ENCODE data around the gene IMP3. TPM values are rescaled to one million over a fixed set of nuclear protein-coding genes. Genes with fewer than 3 reads are reported as not detected.
A peak's percentile ranks its signal among the peaks of the same experiment; 100 is the strongest.

IMP3 gene
- total RNA-seq, 1 experiment from 2014 or later: 56.0 TPM

DNA sequence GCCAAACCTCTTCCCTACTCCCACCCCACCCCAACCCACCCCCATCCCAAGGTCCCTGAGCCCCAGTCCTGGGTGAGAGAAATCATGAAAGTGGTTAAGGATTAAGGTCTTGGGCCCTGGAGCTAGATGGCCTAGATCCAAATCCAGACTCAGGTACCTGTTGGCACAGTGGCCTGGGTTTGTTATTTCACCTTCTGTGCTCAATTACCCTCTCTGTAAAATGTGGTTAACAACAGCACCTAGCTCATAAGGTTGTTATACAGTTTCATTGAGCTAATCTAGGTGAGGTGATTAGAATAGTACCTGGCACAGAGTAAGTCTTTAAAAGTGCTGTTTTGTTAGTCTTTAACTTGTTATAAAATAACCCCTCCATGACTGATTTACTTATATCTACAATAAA is 8.1 kb downstream of the IMP3 start:
- Histone ChIP-seq H3K36me3 (ENCODE audit: control insufficient read depth, insufficient read depth, low read length) (no peaks in the 10 kb centered on the region), H3K27ac (ENCODE audit: low read length) (no peak overlapping the region), H3K4me3 (ENCODE audit: low read depth in 2 of 2, low read length in 2 of 2) (no peak overlapping the region), H3K4me1 (ENCODE audit: control insufficient read depth, insufficient read depth, low read length) (peaks cover 9% of the 10 kb centered on the region), H3K9me3 (ENCODE audit: control insufficient read depth, insufficient read depth, low read depth, low read length) (no peaks in the 10 kb centered on the region), H3K27me3 (ENCODE audit: control insufficient read depth, insufficient read depth, low read length) (no peaks in the 10 kb centered on the region)
- no peak for ATAC-seq
- ChIA-PET CTCF (no interaction called here), POLR2A (interaction anchor here (0.7 kb wide), 1 partner anchor 16 kb away, joined by 3 read pairs; the partner anchor contains the start of gene SNX33)
- no peak for DNase-seq (ENCODE audit: low read depth, low spot score)
- TF ChIP-seq SIN3A (IDR thresholded peaks at IDR 0.05; ENCODE audit: borderline replicate concordance, insufficient read depth, low read depth, low read length): no peak
- no peak for TF ChIP-seq POLR2AphosphoS5 (IDR thresholded peaks at IDR 0.05; ENCODE audit: low read depth, low read length)
- TF ChIP-seq TCF7L2 (IDR thresholded peaks at IDR 0.05; ENCODE audit: low read depth, low read length): no peak
- TF ChIP-seq CTCF (IDR thresholded peaks at IDR 0.05): no peak
- no peak for TF ChIP-seq REST (IDR thresholded peaks at IDR 0.05; ENCODE audit: insufficient read depth in 1 of 2, low read depth in 2 of 2, low read length in 1 of 2)
- no TSS peak for BruUV-seq (replicated peaks)
- intact Hi-C loops (cut with micrococcal nuclease; ENCODE audit: unreplicated experiment): no loop called here
- in situ Hi-C loops (cut with HindIII; ENCODE audit: low pct_unique_long_range_greater_than_20kb, low sequenced_read_pairs): no loop called here

DNA sequence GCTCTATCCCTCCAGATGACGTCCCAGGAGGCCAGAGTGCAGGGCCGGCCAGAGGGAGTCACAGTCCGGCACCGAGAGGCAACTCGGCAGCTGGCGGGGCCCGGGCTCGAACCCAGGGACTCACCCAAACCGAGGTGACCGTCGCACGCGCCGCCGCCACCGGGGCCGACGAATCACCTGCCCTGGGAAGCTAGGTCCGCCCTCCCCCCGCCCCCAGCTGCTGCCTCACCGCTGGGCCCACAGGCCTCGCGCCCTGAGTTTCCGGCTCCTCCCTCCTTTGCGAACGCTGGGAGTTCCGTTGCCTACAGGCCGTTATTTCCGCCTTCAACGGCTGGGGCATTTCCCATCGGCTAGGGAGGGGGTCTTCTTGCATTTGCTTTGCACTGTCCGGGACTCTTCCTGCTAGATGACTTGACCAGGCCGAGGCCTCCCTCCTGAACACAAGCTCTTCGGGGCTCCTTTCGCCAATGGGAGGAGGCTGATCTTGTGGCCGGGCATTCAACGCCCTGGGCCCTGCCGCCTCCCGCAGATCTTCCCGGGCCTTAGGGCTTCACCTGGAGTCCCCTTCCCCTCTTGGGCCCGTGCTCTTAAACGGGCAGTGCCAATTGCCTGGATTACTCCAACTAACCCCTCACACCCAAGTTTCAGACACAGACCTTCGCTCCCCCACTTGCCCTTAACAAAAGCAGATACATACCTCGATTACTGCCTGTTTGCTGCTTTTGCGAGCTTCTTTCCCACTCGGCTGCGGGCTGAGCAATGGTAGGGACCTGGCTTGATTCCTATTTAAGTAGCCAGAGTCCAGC is 14.3 kb downstream of the IMP3 start, which contains the start of gene SNUPN:
Gene SNUPN (minus strand): TSS at position 184 of the 806 bp plus-strand sequence. CDS start 4,674 bp downstream, outside the sequence.
- Histone ChIP-seq H3K27me3 (ENCODE audit: control insufficient read depth, insufficient read depth, low read length) (no peaks in the 10 kb centered on the region), H3K4me3 (ENCODE audit: low read depth in 2 of 2, low read length in 2 of 2) (peak within 1 kb of the TSS; percentile 86 to 91), H3K27ac (ENCODE audit: low read length) (peak within 1 kb of the TSS; percentile 100), H3K9me3 (ENCODE audit: control insufficient read depth, insufficient read depth, low read depth, low read length) (no peaks in the 10 kb centered on the region), H3K4me1 (ENCODE audit: control insufficient read depth, insufficient read depth, low read length) (peaks cover 18% of the 10 kb centered on the region), H3K36me3 (ENCODE audit: control insufficient read depth, insufficient read depth, low read length) (no peaks in the 10 kb centered on the region)
- DNase-seq (ENCODE audit: low read depth, low spot score): peak; percentile 69
- ATAC-seq: peak; percentile 97
- CTCF ChIA-PET: no interaction called here
- in situ Hi-C loops (cut with HindIII; ENCODE audit: low pct_unique_long_range_greater_than_20kb, low sequenced_read_pairs) (no loop called here), intact Hi-C loops (cut with micrococcal nuclease; ENCODE audit: unreplicated experiment) (no loop called here)
- TSS peak; percentile 98 for BruUV-seq (replicated peaks)
- POLR2A ChIA-PET: interaction anchor here (0.6 to 1.2 kb wide), 5 partner anchors 11 to 174 kb away, joined by 3 to 21 read pairs (median 3); partner anchors contain the start of gene SIN3A
- TF ChIP-seq REST (IDR thresholded peaks at IDR 0.05; ENCODE audit: insufficient read depth in 1 of 2, low read depth in 2 of 2, low read length in 1 of 2) (no peak), TCF7L2 (IDR thresholded peaks at IDR 0.05; ENCODE audit: low read depth, low read length) (no peak), SIN3A (IDR thresholded peaks at IDR 0.05; ENCODE audit: borderline replicate concordance, insufficient read depth, low read depth, low read length) (peak; percentile 63; the same call in 1 of the 2 replicates), POLR2AphosphoS5 (IDR thresholded peaks at IDR 0.05; ENCODE audit: low read depth, low read length) (peak; percentile 97), CTCF (IDR thresholded peaks at IDR 0.05) (no peak)
